Nasal cavity respiratory epithelium epithelial cell of viscerocranial mucosa (primary cell): ENCODE measurements around the gene PPIL3. TPM values are rescaled to one million over a fixed set of nuclear protein-coding genes. Genes with fewer than 3 reads are reported as not detected.

ENCODE experiments used
- total RNA-seq: library from RNA; depleted of rRNA; stranded (reverse); fragments of >200 nt; gene quantifications from 2 replicates; pipeline ENCODE4 v1.2.3, GENCODE V29; 2014

Gene PPIL3
- total RNA-seq = 48.9 and 51.9 TPM in 2 replicates

GRCh38 chr2:200888704-200889625 is at the start of gene PPIL3, which contains the start of gene NIF3L1:
PPIL3 (minus strand) TSS chr2:200889077; CDS start chr2:200887615, 1,462 bp downstream.
NIF3L1 (plus strand) TSS chr2:200889371; CDS start chr2:200891944, 2,573 bp downstream.

DNA sequence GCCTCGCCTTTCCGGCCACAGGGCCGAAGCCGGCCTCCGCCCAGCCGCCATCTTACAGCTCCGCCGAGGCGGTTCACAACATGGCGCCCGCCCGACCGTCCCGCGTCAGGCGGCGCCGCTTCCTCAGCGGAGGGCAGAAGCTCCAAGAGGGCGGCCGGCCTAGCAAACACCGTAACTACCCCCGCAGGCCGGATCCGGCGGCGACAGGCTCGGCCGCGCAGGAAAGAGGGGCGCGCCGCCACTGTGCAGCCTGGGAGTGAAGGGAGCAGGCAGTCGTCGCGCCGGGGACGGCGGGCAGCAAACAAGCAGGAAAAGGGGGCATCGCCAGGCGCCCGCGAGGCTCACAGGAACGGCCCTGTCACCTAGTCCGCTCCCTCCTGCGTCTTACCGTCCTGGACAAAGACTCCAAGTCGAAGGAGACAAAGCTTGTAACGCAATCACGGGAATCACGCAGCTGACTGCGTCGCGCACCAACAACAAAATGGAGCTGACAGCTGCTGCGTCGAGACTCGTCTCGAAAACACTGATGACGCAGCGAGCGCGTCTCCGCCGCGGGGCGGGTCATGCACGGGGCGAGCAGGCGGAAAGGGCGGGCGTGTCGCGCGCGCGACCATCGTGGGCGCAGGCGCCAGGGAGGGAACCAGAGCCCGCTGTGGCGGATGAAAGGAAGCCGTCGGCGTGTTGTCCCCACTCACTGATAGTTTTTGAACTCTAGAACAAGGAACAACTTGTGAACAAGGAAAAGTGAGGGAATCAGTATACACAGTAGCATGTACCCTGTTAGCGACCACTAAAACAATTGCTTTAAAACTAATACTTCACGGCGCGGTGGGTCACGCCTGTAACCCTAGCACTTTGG is 24.5 kb downstream of the PPIL3 start, which contains the start of gene CLK1:
CLK1 (minus strand) TSS at position 483 of the 859 bp plus-strand sequence. CDS start 2,796 bp downstream, outside the sequence.

Other genes with a start within 250 kb of the PPIL3 start
- gene BZW1, start 77.2 kb downstream of the PPIL3 start, total RNA-seq = 633 and 845 TPM in 2 replicates
- gene CLK1, start 24.4 kb downstream of the PPIL3 start, total RNA-seq = 77.2 and 105 TPM in 2 replicates
- gene NIF3L1, start 294 bp upstream of the PPIL3 start, total RNA-seq = 28.1 and 32.1 TPM in 2 replicates
- gene ORC2, start 74.6 kb upstream of the PPIL3 start, total RNA-seq = 26.0 and 27.3 TPM in 2 replicates
- gene HYCC2, start 182.6 kb upstream of the PPIL3 start, total RNA-seq = 14.4 and 15.0 TPM in 2 replicates
- gene NDUFB3, start 182.9 kb upstream of the PPIL3 start, total RNA-seq = 43.1 and 43.5 TPM in 2 replicates
- 80.3 and 128 TPM in 2 replicates for gene CFLAR, start 227.1 kb upstream of the PPIL3 start, total RNA-seq